ENCODE measurements around the gene HSPA1B. TPM values are rescaled to one million over a fixed set of nuclear protein-coding genes. Genes with fewer than 3 reads are reported as not detected.

The HSPA1B gene
- total and polyA plus RNA-seq, 2 of the 4 experiments (the other 2 are of a cell fraction), result 61.1 to 93.6 TPM

- no peak overlapping the region for H3K27ac ChIP-seq (ENCODE audit: insufficient read depth, low read length)
- no peak for DNase-seq
- no peak overlapping the region for H2BK120ac ChIP-seq (ENCODE audit: low read depth, low read length)
- H3K79me1 ChIP-seq (ENCODE audit: low read depth in 1 of 2, low read length in 2 of 2), result no peaks in the 10 kb centered on the region
- no peak overlapping the region for H4K5ac ChIP-seq (ENCODE audit: low read depth, low read length)
- ChIA-PET POLR2A (ENCODE audit: unreplicated experiment) (interaction anchor here (0.7 kb wide), 1 partner anchor 26 kb away, joined by 3 read pairs; no protein-coding TSS in a partner anchor), CTCF (no interaction called here)
- H3K36me3 ChIP-seq (ENCODE audit: control insufficient read depth, insufficient read depth, low read length), result peaks cover 24% of the 10 kb centered on the region
- H2BK20ac ChIP-seq (ENCODE audit: low read depth, low read length), result no peak overlapping the region
- H3K9ac ChIP-seq (ENCODE audit: low read depth, low read length), result no peak overlapping the region
- H2BK5ac ChIP-seq (ENCODE audit: low read depth, low read length, poor library complexity, severe bottlenecking), result no peak overlapping the region
- no peak overlapping the region for H3K14ac ChIP-seq (replicated peaks; ENCODE audit: low read depth, low read length)
- no peak overlapping the region for H3K23ac ChIP-seq (ENCODE audit: low read depth, low read length)
- no peak overlapping the region for H3K4me3 ChIP-seq (ENCODE audit: insufficient read depth, low read depth, low read length)
- H2AFZ ChIP-seq (replicated peaks; ENCODE audit: low read length, poor library complexity), result no peak overlapping the region
- BruUV-seq (replicated peaks), result no TSS peak
- H2AK5ac ChIP-seq (ENCODE audit: low read depth, low read length), result no peak overlapping the region
- in situ Hi-C loops (cut with MboI; ENCODE audit: low sequenced_read_pairs) (no loop called here), dilution Hi-C loops (cut with HindIII; ENCODE audit: low sequenced_read_pairs, unreplicated experiment) (no loop called here), intact Hi-C loops (cut with micrococcal nuclease) (no loop called here)
- 67% methylated on average over 1 of the region's 3 CpGs; no CpG with 5 or more reads in 1 of the 2 experiments for WGBS, 2 experiments (ENCODE audit: extremely low coverage in 2 of 2, insufficient read length in 1 of 2)
- H2AK9ac ChIP-seq (replicated peaks; ENCODE audit: low read depth, low read length, poor library complexity), result peak overlapping the region; percentile 22
- TF ChIP-seq RAD21 (IDR thresholded peaks at IDR 0.05; ENCODE audit: low read length) (no peak), NFE2L2 (IDR thresholded peaks at IDR 0.05; ENCODE audit: low read depth, low read length) (no peak), USF2 (IDR thresholded peaks at IDR 0.05; ENCODE audit: low read depth, low read length) (no peak), FOS (IDR thresholded peaks at IDR 0.05; ENCODE audit: low read depth, low read length) (no peak), RFX5 (IDR thresholded peaks at IDR 0.05; ENCODE audit: low read depth, low read length) (no peak), CTCF (conservative IDR thresholded peaks at IDR 0.05; ENCODE audit: low read depth, low read length) (no peak), POLR2A (IDR thresholded peaks at IDR 0.05; ENCODE audit: low read depth, low read length) (no peak), CHD1 (IDR thresholded peaks at IDR 0.05; ENCODE audit: low read depth, low read length) (no peak), ELK1 (IDR thresholded peaks at IDR 0.05; ENCODE audit: borderline replicate concordance, low read depth, low read length) (no peak), MXI1 (IDR thresholded peaks at IDR 0.05; ENCODE audit: borderline replicate concordance, low read depth, low read length) (no peak), MAZ (IDR thresholded peaks at IDR 0.05; ENCODE audit: borderline replicate concordance, low read depth, low read length) (no peak), CEBPB (IDR thresholded peaks at IDR 0.05; ENCODE audit: low read depth, low read length) (no peak), BHLHE40 (IDR thresholded peaks at IDR 0.05; ENCODE audit: low read depth, low read length) (no peak), MAFK (IDR thresholded peaks at IDR 0.05; ENCODE audit: low read depth, low read length) (no peak), SMC3 (IDR thresholded peaks at IDR 0.05; ENCODE audit: low read depth, low read length) (no peak), RCOR1 (IDR thresholded peaks at IDR 0.05; ENCODE audit: insufficient replicate concordance, low read length) (no peak)
- no peaks in the 10 kb centered on the region for H3K9me3 ChIP-seq (ENCODE audit: control insufficient read depth, insufficient read depth, low read length)
- H3K4me1 ChIP-seq (ENCODE audit: control insufficient read depth, insufficient read depth, low read length), result peaks cover 10% of the 10 kb centered on the region
- H3K4ac ChIP-seq (ENCODE audit: low read depth, low read length), result no peak overlapping the region
- no peak overlapping the region for H4K8ac ChIP-seq (ENCODE audit: low read depth in 2 of 2, low read length in 2 of 2)
- no peak overlapping the region for H2BK15ac ChIP-seq (ENCODE audit: low read depth, low read length)
- H4K20me1 ChIP-seq (ENCODE audit: insufficient read depth, low read length), result 0 out of 2 replicates have a peak, but pooled peaks cover 2% of the 10 kb centered on the region
- no peak overlapping the region for H3K4me2 ChIP-seq (ENCODE audit: low read depth, low read length)
- ATAC-seq (ENCODE audit: low read depth), result no peak
- H4K91ac ChIP-seq (ENCODE audit: insufficient read depth, low read depth, low read length), result no peak overlapping the region
- no peak overlapping the region for H3K56ac ChIP-seq (ENCODE audit: extremely low read depth, insufficient read depth, low read length)
- no peak overlapping the region for H3K18ac ChIP-seq (ENCODE audit: low read depth, low read length)
- H3K27me3 ChIP-seq (ENCODE audit: control insufficient read depth, insufficient read depth, low read length), result no peaks in the 10 kb centered on the region
- H3K9me1 ChIP-seq (ENCODE audit: insufficient read depth, low read length), result no peaks in the 10 kb centered on the region
Observed at GRCh38 chr6:31877125-31877650, 49.6 kb downstream of the HSPA1B start.

Measured in IMR-90 (cell line).